ENCODE data around the gene EPHB2.

EPHB2 gene

GRCh38 chr1:22963044-22963677 is 252.5 kb downstream of the EPHB2 start:
- DNase-seq: no peak

- no peak for DNase-seq
These were observed 255.7 kb downstream of the EPHB2 start for GRCh38 chr1:22966309-22966708.

- no peak for DNase-seq
These were observed 257.2 kb downstream of the EPHB2 start for GRCh38 chr1:22967833-22968232.

- peak; percentile 91 for DNase-seq
These were observed 258.7 kb downstream of the EPHB2 start for GRCh38 chr1:22969304-22969709.

- no peak for DNase-seq
These were observed 259.5 kb downstream of the EPHB2 start for GRCh38 chr1:22970096-22970495.

Data from NCI-H524 treated with DMSO at 0.1 percent for 48 hours (cell line).